NCI-H345 treated with DMSO at 0.1 percent for 48 hours (cell line): Measurements from ENCODE around the gene ANKRD44.
A peak's percentile ranks its signal among the peaks of the same experiment; 100 is the strongest.

Experiments
- DNase-seq: peaks from one replicate; lab custom pipeline; 2025; ENCODE audit not compliant: unreplicated experiment; lab: John Stamatoyannopoulos, UW

The ANKRD44 gene

GRCh38 chr2:196963961-196964360 is 346.6 kb downstream of the ANKRD44 start:
- no peak for DNase-seq

DNA sequence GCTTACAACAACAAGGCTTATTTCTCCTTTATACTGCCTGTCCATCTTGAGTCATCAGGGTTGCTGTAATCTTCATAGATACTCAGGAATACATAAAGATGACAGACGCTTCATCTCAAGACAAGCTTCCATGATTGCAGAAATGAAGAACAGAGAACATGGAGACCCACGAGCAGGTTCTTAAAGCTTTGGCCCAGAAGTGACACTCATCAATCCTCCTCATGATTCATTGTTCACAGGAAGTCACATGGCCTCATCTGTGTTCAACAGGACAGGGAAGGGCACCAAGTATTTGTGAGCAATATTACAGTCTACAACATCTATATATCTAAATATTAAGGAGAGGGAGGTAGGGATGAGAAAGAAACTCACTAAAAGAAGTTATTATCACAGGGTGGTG is 347.5 kb downstream of the ANKRD44 start:
- no peak for DNase-seq

DNA sequence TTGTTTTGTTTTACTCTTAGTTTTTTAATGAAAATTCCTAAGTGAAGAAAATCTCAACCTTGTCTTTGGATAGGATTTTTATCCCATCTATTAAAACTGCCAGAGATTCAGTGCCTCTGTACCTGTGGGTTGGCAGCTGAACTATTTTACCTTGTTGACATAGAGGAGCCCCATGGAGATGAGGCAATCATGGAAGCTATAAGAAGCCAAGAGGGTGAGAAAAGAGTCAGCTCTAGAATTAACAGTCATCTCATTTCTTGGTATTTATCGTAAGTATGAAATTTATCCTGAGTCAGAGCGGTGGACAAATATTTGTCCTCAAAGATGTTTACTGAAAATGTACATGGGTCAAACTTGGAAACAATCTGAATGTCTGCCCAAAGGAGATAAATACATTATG is 348.3 kb downstream of the ANKRD44 start:
- no peak for DNase-seq

DNA sequence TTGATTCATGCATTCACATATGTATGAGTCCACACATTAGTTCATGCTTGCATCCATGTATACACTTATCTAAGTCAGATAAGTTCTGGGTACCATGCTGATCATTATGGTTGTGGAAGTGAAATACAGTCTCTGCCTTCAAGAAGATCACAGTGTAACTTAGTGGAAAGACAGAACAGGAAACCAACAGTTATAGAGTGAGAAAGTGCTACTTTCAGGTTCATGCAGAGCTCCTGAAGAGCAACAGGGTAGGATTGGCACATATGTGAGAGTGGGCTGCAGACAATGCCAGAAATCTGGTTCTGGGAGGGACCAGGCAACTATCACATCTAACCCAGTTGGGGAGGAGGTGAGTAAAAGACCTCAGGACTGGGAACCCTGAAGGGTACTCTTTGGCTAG is 348.7 kb downstream of the ANKRD44 start:
- DNase-seq: no peak

DNA sequence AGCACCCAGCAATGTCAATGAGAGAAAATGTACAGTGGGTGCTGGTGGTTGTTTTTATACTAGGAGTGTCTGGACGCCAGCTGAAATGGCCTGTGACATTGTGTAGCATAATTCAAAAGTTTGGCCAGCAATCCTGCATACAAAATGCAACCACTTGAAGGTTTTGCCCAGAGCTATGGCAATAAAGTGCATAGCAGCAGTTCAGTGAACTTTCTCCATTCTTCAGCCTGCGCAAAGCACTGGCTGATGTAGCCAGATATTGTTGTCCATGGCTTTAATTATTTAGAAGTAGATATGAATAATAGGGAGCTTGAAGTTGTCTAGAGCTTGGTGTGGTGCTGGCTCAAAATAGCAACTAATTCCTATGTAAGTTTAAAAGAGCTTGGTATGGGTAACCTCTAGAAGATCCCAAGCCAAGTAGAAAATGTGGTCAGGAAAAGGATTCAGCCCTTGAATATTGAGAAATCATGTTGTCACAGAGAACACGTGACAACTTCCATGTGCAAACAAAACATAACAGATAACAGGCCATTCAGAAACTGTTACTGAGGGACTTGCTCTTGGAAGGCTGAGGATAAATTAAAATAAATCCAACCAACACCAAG is 350.7 kb downstream of the ANKRD44 start:
- DNase-seq: no peak

- no peak for DNase-seq
Measured at GRCh38 chr2:196959281-196959680, 351.3 kb downstream of the ANKRD44 start.

GRCh38 chr2:196957881-196958525 is 352.6 kb downstream of the ANKRD44 start:
- no peak for DNase-seq

- no peak for DNase-seq
Measured at GRCh38 chr2:196957442-196957841, 353.1 kb downstream of the ANKRD44 start.

- no peak for DNase-seq
Measured at GRCh38 chr2:196956069-196956468, 354.5 kb downstream of the ANKRD44 start.

- no peak for DNase-seq
Measured at GRCh38 chr2:196955036-196955435, 355.5 kb downstream of the ANKRD44 start.

DNA sequence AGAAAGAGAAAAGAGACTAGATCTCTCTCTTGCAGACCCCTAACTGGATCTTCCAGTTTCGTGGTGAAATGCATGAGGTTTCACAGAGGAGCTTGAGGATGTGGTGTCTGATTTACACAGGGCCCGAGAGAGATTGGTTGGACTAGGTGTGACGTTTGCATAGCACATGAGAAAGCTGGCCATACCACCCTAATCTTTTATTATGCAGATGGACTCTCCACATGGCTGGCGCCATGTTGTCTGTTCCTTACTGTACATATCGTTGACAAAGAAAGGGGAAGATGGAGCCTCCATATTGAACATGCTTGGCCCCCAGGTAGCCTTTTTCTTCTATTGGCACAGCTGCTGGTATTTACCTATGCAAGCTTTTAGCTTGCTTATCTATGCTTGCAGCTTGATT is 356.6 kb downstream of the ANKRD44 start:
- DNase-seq: peak; percentile 52

DNA sequence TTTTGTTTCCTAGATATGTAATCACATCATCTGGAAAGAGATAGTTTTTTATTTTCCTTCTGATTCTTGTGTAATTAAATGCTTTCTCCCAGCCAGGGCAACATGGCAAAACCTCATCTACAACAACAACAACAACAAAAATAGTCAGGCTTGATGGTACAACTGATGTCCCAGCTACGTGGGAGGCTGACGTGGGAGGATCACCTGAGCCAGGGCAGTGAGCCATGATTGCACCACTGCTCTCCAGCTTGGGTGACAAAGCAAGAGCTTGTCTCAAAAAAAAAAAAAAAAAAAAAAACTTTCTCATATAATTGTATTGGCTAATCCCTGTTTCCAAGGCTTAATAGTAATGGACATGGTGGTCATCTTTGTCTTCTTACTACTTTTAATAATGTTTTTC is 357.6 kb downstream of the ANKRD44 start:
- DNase-seq: no peak

GRCh38 chr2:196951973-196952372 is 358.6 kb downstream of the ANKRD44 start:
- DNase-seq: no peak

DNA sequence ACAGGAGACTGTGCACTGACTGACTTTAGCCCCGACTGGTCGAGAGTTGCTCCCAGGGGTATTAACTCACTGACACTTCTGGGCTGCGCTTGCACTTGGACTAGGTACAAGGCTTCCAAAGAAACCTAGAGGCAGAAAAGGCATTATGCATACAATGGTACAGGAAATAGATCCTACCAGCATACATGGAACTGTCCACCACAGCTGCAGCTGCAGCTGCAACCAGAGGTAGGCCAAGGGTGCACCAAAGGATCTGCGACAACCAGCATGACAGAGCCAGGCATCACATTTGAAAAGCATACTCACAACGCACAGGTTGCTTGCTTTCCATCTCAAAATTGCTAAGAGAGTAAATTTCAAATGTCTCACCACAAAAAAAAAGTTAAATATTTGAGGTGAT is 361.5 kb downstream of the ANKRD44 start:
- no peak for DNase-seq

DNA sequence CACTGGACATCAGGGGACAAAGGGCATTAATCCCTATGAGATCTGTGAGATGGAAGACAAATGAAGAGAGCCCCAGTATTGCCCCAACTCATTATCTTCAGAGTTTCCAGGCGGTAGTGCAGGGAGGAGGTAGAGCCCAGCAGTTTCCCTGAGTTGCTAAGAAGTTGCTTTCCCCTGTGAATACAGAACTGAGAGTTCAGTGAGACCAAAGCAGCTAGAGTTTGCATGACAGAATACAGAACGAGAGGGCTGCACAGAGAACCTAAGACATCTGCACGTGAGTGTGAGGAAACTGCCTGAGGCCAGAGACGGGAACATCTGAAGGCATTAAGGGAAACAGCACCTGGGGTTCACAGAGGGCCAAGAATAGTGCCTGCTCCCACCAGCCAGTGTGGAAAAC is 366.0 kb downstream of the ANKRD44 start:
- DNase-seq: no peak

DNA sequence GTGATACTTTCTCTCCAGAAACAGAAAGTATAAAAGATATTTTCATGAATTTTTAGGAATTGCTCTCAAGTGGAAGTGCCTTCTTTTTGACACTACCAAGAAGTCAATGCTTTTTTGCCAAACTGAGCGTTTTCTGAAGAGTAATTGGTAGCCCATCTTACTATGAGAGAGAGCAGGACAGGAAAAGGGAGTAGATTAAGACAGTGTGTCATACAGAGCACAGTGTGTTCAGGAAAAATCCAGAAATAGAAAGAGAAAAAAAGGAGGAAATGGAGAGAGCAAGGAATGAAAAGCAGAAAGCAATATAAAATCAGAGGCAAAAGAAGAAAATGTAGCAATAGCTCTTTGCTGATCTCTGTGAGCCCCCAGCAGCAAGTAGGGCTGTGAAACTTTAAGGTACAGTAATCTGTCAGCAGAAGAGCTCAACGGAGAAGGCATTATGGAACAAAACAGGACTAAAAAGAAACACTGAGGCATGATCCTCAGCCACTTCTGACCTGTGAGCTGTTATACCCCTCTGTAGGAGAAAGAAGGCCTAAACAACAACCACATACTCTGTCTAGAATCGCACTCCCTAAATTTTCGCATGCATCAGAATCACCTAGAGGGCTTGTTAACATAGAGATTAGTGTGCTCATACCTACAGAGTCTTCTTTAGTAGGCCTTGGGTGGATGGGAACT is 369.0 kb downstream of the ANKRD44 start:
- no peak for DNase-seq

DNA sequence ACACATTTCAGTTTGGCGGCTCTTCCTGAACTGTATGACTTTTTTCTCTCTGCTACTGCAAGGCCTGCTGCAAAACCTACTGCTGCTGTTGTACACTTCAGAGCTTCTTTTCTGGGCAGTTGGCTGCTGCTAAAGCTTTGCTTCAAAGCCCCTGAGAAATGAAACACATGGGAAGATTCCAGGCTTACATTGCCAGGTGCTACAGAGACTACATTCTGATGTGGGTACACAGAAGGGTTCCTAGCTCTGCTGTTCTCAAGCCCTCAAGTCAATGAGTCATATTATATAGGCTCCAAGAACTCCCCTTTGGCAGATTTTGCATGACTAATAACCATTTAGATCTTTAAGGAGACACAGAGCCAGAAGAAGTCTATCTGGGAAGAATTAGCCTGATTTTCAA is 371.2 kb downstream of the ANKRD44 start:
- DNase-seq: no peak
